HS-5 (cell line): ENCODE data around the gene ANO3.

Experiments
- DNase-seq: peaks from one replicate; pipeline ENCODE4 v3.0.0-alpha.2; 2012; ENCODE audit warnings: low read depth

The ANO3 gene

DNA sequence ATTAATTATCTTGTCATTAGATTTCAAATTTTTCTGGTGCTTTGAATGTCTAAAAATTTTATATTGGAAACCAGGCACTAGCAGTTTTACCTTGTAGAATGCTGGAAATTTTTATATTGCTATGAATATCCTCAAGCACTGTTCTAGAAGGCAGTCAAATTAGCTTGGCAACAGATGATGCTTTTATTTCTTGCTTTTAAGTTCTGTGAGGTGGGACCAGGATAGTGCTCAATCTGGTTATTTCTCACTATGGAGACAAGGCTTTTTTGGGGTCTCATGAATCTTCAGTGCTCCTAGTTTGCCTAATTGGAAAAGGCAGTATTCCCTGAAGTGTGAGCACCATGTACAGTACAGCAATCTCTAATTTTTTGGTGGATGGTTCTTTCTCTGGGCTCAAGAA, 27.1 kb downstream of the ANO3 start:
- DNase-seq = no peak

- DNase-seq = no peak
Observed at GRCh38 chr11:26365284-26365683, 33.4 kb downstream of the ANO3 start.

DNA sequence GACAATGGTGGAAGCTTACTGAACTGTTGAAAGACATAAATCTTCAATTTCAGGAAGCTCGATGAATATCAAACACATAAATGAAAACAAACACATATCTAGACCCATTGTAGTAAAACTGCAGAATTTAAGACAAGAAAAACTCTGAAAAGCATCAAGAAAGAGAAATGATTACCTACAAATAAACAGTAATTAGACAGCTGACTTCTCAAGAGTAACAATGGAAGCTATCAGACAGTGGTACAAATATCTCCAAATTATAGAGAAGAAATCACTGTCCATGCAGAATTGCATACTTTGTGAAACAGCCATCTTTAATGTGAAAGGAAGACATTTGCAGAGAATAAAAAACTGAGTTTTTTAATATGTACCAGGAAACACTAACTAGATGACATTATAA, 45.7 kb downstream of the ANO3 start:
- no peak for DNase-seq

- no peak for DNase-seq
Observed at GRCh38 chr11:26399336-26399735, 67.4 kb downstream of the ANO3 start.

GRCh38 chr11:26410706-26411366, 78.9 kb downstream of the ANO3 start:
- no peak for DNase-seq

DNA sequence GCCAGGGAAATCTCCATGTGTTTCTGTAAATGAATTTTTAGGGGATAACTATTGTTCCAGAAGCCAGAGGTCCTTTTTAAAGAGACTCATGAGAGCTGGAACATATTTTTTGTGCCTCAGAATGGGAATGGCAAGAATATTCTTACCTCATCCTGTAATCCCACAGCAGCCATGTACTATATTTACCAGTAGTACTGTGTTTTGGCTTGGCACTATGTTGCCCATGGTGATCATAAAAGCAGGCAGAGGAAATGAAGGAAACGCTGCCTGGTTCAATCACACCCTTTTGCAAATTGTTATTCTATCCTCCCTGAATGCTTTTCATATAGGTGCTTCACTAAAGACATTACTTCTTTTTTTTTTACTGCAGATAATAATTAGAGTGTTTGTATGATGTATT, 81.0 kb downstream of the ANO3 start:
- no peak for DNase-seq

DNA sequence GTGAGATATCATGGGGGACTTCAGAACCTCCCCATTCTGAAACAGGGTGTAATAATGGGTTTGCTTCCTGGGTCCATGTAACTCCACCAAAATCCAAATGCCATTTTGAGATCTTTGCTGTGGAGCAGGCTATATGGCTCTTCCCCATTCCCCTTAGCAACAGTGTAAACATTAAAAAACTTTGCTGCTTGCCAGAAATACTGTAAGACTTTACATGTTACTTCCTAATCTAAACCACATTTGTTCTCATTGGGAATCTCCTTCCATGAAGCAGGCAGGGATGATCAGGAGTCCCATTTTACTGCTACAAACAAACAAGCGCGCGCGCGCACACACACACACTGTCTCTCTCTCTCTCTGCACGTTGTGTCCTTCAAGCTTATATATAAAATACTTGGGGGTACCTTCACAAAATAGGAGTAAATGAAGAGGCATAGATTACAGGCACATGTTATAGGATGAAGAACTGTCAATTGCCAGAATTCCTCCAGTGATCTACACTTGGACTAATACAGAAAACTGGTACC, 86.5 kb downstream of the ANO3 start:
- no peak for DNase-seq

- DNase-seq = no peak
Observed at GRCh38 chr11:26420331-26420730, 88.4 kb downstream of the ANO3 start.

GRCh38 chr11:26424255-26424654, 92.3 kb downstream of the ANO3 start:
- no peak for DNase-seq

DNA sequence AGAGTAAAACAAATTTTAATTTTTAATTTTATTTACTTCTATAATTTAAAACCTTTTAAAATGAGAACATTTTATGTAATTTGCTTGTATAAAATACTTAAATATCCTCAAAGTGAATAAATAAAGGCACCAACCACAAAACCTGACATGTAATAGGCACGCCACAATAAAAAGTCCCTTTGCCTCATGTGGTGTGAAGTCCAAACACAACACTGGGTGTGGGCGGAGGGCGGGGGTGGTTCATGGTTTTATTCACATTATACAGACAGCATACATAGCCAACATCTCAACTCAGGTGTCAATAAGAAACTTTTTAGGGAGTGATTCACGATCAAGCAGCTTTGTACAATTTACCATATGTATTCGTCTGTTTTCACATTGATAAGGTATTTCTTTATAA, 107.9 kb downstream of the ANO3 start:
- no peak for DNase-seq

GRCh38 chr11:26442131-26442530, 110.2 kb downstream of the ANO3 start:
- peak; percentile 73 for DNase-seq

- DNase-seq = no peak
Observed at GRCh38 chr11:26443617-26444016, 111.7 kb downstream of the ANO3 start.

DNA sequence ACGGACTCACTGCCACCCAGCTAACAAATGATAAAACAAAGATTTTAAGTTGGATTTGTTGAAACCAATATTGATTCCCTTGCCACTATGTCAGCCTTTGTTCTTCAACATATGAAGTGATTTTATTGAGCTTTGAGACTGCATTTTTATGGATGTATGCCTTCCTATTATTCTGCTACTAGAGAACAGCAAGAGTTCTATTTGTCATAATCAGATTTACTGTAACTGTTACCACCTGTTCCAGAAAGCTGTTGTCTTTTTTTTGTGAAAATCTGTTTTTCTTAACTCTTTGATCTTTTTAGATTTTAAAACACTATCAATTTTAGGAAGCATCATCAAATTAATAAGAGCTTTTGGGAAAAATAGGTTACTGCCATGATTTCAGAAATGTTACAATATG, 125.7 kb downstream of the ANO3 start:
- no peak for DNase-seq

DNA sequence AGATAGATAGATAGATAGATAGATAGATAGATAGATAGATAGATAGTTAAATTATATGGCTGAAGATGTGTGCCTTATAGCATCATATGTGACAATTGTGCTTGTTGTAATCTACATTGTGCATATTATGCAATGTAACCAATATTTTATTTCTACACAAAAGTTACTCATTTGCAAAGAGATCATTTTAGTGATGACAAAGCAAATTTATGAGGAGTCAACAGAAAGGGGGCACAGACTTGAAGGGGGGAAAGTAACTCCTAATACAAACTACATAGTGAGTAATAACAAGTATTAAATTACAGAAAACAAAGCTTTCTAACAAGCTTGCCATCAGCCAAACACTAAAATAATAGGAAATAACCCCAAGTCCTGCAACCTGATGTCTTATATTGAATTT, 133.3 kb downstream of the ANO3 start:
- no peak for DNase-seq

DNA sequence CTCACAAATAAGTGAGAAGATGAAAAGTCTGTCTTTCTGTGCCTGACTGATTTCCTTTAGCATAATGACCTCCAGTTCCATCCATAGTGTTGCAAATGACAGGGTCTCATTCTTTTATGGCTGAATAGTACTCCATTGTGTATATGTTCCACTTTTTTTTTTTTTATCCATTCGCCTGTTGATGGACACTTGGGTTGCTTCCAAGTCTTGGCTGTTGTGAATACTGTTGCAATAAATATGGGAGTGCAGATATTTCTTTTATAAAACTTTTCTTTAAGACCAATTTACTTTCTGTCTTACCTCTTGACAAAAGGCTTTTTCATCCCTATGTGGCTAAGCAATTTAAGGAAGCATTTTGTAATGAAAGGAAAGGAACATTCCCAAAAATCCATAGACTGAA, 135.6 kb downstream of the ANO3 start:
- DNase-seq = no peak

DNA sequence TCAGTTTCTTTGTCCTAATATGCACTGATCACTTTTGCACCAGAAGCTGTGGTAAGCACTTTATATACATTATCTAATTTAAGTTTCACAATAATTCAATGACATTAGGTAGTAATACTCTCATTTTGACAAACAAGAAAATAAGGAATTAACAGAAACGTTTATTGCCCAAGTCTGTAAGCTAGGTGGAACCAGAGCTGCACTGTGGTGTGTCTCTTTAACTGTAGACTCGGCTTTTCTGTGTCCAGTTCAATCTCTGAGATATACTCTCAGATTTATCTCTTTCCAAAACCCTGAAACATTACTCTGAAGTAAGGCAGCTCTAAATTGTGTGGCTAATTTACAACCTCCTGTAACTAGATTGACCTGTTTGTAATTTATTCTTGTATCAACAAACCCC, 139.1 kb downstream of the ANO3 start:
- DNase-seq = no peak

DNA sequence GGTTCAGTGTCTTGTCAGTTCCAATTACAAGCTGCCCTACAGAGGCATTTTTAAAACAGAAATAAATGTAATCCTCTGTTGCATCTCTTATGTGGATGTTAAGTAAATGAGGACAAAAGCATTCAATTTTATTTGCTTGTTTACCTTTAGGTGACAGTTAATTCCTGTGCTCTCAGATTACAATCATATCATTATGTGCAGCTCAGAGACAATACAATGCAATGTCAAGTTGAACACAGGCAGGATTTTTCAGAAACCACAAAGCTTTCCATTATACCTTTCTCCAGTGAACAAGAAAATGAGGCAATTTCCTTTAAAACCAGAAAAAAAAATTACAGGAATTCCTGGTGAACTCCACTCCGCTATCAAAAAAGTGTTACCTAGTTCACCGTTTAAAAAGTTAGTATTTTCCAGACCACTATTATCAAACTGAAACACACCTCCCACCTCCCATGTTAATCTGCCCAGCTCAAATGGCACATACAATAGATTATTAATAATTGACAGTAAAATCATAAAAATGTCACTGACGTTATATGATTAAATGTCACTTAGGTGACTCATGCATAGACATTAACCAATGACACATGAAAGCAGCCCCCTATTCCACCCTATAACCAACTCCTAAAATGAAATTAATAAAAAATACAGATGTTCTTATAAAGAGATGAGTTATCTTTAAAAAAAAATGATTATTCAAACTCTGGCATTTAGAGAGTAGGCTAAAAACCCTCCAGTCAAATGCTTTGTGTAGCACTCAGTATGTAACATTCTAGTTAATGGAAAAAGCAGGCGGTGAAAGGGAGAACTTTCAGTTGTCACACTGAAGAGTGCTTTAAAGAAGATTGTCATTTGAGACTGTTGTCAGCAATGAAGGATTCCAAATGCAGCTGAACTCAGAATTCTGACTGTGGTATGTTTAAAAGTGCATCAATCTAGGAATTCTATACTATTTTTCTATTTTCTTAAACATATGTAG, 141.6 kb downstream of the ANO3 start:
- DNase-seq = no peak

DNA sequence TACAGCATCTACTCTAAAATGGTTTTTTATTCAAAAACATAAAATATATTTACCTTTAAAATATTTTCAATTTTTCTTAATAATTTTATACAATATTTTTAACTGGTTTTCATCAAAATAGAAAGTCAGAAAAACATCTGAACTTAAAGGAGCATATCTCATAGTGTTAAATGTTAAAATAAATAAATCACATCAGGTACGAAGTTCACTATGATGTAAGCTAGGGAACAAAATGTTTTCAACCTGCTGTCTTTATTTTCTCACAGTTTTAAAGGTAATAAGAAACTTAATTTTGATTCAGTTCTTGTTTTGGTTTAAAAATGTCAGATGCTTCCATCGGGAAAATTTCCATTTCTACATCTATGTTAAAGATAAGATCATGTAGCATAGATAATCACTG, 142.5 kb downstream of the ANO3 start:
- DNase-seq = no peak

DNA sequence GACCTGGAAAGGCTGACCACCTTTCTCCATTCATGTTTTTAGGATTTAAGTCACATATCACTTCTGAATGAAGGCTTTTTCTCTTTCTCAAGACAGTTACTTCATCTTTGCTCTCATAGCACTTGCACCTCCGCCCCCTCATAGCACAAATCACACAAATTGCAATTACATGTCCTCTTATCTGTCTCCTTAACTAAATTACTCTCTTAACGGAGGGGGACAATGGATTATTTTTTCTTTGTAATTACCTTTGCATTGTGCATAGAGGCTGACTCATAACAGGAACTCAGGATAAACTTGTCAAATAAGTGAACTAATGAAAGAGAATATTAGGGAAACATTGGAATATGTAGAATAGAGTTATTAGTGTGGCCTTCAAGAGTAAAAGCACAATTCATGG, 145.5 kb downstream of the ANO3 start:
- DNase-seq = no peak

GRCh38 chr11:26478710-26479109, 146.8 kb downstream of the ANO3 start:
- DNase-seq = no peak

- no peak for DNase-seq
Observed at GRCh38 chr11:26480041-26480440, 148.1 kb downstream of the ANO3 start.

DNA sequence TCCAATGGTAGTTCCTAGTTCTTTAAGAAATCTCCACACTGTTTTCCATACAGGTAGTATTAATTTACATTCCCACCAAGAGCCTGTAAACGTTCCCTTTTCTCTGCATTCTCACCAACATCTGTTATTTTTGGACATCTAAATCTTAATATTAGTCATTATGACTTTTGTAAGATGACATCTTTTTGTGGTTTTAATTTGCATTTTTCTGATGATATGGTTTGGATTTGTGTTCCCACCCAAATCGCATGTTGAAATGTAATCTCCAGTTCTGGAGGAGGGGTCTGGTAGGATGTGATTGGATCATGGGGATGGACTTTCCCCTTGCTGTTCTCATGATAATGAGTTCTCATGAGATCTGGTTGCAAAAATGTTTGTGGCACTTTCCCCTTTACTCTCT, 151.2 kb downstream of the ANO3 start:
- DNase-seq = no peak

GRCh38 chr11:26490546-26490945, 158.6 kb downstream of the ANO3 start:
- DNase-seq = no peak
